ENCODE results near the gene KCNRG.

DNA sequence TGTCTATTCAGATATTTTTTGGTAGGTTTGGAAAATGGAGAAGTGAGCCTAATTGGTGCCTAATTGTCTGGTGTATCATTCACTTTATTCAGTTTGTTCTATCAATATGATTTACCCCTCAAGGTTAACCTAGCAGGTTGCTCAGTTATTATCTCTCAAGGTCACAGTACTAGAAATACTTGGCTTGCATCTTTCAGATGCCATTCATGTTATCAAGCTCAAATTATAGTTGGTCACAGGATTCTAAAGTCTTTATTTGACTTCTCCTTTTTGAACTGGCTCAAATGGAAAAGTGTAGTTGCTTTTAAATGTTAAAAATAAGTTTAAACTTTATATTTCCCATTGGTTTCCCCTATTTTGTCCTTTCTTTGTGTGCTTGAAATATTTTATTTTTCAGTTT, 2.6 kb downstream of the KCNRG start:
- TF ChIP-seq CTCF (conservative IDR thresholded peaks at IDR 0.05; ENCODE audit: low read length) (no peak), EZH2phosphoT487 (IDR thresholded peaks at IDR 0.05; ENCODE audit: borderline replicate concordance) (no peak)
